ENCODE data around the gene ADARB2. TPM values are rescaled to one million over a fixed set of nuclear protein-coding genes. Genes with fewer than 3 reads are reported as not detected.

Gene ADARB2
- total RNA-seq, 2 experiments from 2014 or later, result 0.63 to 0.99 TPM

DNA sequence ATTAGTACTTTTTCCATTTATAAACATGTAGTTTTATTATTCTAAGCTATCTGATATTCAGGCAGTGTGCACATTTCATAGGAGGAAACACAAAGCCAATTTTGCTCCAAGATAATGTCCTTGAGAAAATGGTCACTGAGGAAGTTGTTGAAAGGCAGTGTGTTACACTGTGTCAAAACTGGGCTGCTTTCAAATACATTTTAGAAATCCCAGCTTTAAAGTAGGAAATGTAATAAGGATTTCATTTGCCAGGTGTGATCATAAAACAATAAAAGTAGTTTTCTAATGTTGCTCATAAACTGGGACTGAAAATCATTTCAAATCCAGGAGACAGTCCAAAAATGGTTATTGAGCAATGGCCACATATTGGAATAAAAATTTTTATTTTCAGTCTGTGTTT lies 601.1 kb downstream of the ADARB2 start:
- CTCF ChIA-PET, result interaction anchor here (1.6 kb wide), 1 partner anchor 26 kb away, joined by 4 read pairs; no protein-coding TSS in a partner anchor
- H3K27me3 Mint-ChIP-seq (ENCODE audit: low read depth), result peaks cover 25% of the 10 kb centered on the region
- no peak overlapping the region for H3K27ac Mint-ChIP-seq
- no peak for ATAC-seq
- POLR2A ChIA-PET, result no interaction called here
- peaks cover 20% of the 10 kb centered on the region for H3K36me3 Mint-ChIP-seq (ENCODE audit: low read depth)
- H3K9me3 Mint-ChIP-seq (ENCODE audit: insufficient read depth), result peaks cover 25% of the 10 kb centered on the region
- no peak for DNase-seq
- peaks cover 28% of the 10 kb centered on the region for H3K4me1 Mint-ChIP-seq (ENCODE audit: low read depth)
- H3K4me3 Mint-ChIP-seq, result no peak overlapping the region

- Mint-ChIP-seq H3K4me3 (no peak overlapping the region), H3K27me3 (ENCODE audit: low read depth) (peaks cover 15% of the 10 kb centered on the region), H3K27ac (no peak overlapping the region), H3K9me3 (ENCODE audit: insufficient read depth) (peaks cover 15% of the 10 kb centered on the region), H3K4me1 (ENCODE audit: low read depth) (peaks cover 28% of the 10 kb centered on the region), H3K36me3 (ENCODE audit: low read depth) (peaks cover 42% of the 10 kb centered on the region)
- ChIA-PET CTCF (interaction anchor here (1.5 kb wide), 1 partner anchor 24 kb away, joined by 3 read pairs; no protein-coding TSS in a partner anchor), POLR2A (no interaction called here)
- DNase-seq (peak; percentile 7), ATAC-seq (no peak)
Measured at GRCh38 chr10:1134156-1134555, 603.2 kb downstream of the ADARB2 start.

- H3K4me3 Mint-ChIP-seq, result no peak overlapping the region
- H3K27ac Mint-ChIP-seq, result peak overlapping the region; percentile 35
- peaks cover 46% of the 10 kb centered on the region for H3K36me3 Mint-ChIP-seq (ENCODE audit: low read depth)
- DNase-seq (peak; percentile 25), ATAC-seq (peak; percentile 49)
- peaks cover 9% of the 10 kb centered on the region for H3K27me3 Mint-ChIP-seq (ENCODE audit: low read depth)
- H3K9me3 Mint-ChIP-seq (ENCODE audit: insufficient read depth), result peaks cover 9% of the 10 kb centered on the region
- POLR2A ChIA-PET, result interaction anchor here (0.8 kb wide), 1 partner anchor 16 kb away, joined by 3 read pairs; no protein-coding TSS in a partner anchor
- H3K4me1 Mint-ChIP-seq (ENCODE audit: low read depth), result peaks cover 28% of the 10 kb centered on the region
- CTCF ChIA-PET, result interaction anchor here (1.5 kb wide), 1 partner anchor 23 kb away, joined by 3 read pairs; no protein-coding TSS in a partner anchor
Measured at GRCh38 chr10:1133495-1134045, 603.8 kb downstream of the ADARB2 start.

DNA sequence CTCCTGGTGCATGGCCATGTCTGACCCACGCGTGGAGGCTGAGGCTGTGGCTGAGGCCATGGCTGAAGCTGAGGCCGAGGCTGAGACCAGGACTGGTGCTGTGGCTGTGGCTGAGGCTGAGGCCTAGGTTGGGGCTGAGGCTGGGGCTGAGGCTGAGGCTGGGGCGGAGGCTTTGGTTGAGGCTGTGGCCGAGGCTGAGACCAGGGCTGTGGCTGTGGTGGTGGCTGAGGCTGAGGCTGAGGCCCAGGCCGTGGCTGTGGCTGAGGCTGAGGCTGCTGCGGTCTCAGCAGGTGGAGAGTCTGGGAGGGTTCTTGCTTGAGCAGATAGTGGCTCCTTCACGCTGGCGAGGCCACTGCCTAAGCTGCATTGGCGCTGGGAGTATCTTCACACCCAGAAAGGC lies 604.7 kb downstream of the ADARB2 start:
- H3K27ac Mint-ChIP-seq, result no peak overlapping the region
- ATAC-seq (peak; percentile 36), DNase-seq (peak; percentile 18)
- H3K27me3 Mint-ChIP-seq (ENCODE audit: low read depth), result peaks cover 4% of the 10 kb centered on the region
- peaks cover 4% of the 10 kb centered on the region for H3K9me3 Mint-ChIP-seq (ENCODE audit: insufficient read depth)
- POLR2A ChIA-PET, result interaction anchor here (0.8 kb wide), 1 partner anchor 17 kb away, joined by 3 read pairs; no protein-coding TSS in a partner anchor
- H3K36me3 Mint-ChIP-seq (ENCODE audit: low read depth), result peaks cover 47% of the 10 kb centered on the region
- CTCF ChIA-PET, result no interaction called here
- peaks cover 28% of the 10 kb centered on the region for H3K4me1 Mint-ChIP-seq (ENCODE audit: low read depth)
- no peak overlapping the region for H3K4me3 Mint-ChIP-seq

DNA sequence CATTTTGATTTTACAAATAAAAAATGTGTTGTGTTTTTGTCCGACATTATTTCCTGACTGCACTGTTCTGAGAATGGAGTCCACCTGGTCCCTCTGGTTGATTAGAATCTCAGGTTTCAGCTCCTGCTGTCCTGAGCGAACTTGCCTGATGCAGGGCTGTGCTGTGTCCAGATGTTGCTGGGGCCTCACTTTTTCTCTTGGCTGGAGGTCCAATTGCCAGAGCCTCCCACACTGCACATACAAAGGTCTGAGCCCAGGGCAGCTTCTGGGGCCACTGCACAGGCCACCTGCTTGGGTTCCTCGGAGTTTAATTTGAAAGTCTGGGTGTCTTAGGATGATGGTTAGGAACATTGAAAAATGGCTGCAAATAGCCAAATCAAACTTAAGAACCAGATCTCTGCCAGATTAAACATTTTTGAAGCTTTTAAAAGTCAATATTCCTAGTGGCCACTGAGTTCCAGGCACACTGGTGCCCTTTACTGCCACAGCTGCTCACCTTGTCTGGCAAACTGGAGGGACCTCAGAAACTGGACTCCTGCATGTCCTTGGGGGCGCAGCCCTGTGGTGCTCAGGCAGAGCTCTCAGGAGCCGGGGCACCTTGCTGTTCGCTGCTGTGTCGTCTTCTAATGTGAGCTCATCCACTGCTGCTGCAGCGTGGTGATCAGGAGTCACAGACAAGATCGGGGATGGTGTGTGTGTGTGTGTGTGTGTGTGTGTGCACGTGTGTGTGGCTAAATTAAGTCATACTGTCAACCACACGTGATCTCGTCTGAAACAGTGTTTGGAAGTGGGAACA lies 606.1 kb downstream of the ADARB2 start:
- no peak overlapping the region for H3K4me3 Mint-ChIP-seq
- peaks cover 4% of the 10 kb centered on the region for H3K27me3 Mint-ChIP-seq (ENCODE audit: low read depth)
- no peaks in the 10 kb centered on the region for H3K9me3 Mint-ChIP-seq (ENCODE audit: insufficient read depth)
- no peak for ATAC-seq
- ChIA-PET CTCF (interaction anchor here (1.1 kb wide), 1 partner anchor 20 kb away, joined by 3 read pairs; no protein-coding TSS in a partner anchor), POLR2A (interaction anchor here (0.6 kb wide), 1 partner anchor 19 kb away, joined by 3 read pairs; no protein-coding TSS in a partner anchor)
- peaks cover 56% of the 10 kb centered on the region for H3K36me3 Mint-ChIP-seq (ENCODE audit: low read depth)
- peaks cover 28% of the 10 kb centered on the region for H3K4me1 Mint-ChIP-seq (ENCODE audit: low read depth)
- DNase-seq, result peak; percentile 3
- no peak overlapping the region for H3K27ac Mint-ChIP-seq

- H3K4me1 Mint-ChIP-seq (ENCODE audit: low read depth), result peaks cover 28% of the 10 kb centered on the region
- DNase-seq (peak; percentile 16), ATAC-seq (no peak)
- H3K9me3 Mint-ChIP-seq (ENCODE audit: insufficient read depth), result no peaks in the 10 kb centered on the region
- peaks cover under 1% of the 10 kb centered on the region for H3K27me3 Mint-ChIP-seq (ENCODE audit: low read depth)
- H3K36me3 Mint-ChIP-seq (ENCODE audit: low read depth), result peaks cover 62% of the 10 kb centered on the region
- H3K4me3 Mint-ChIP-seq, result no peak overlapping the region
- no peak overlapping the region for H3K27ac Mint-ChIP-seq
- CTCF ChIA-PET, result interaction anchor here (1.1 kb wide), 1 partner anchor 19 kb away, joined by 3 read pairs; no protein-coding TSS in a partner anchor
- POLR2A ChIA-PET, result interaction anchor here (0.6 kb wide), 1 partner anchor 16 kb away, joined by 3 read pairs; no protein-coding TSS in a partner anchor
Measured at GRCh38 chr10:1130226-1130625, 607.1 kb downstream of the ADARB2 start.

DNA sequence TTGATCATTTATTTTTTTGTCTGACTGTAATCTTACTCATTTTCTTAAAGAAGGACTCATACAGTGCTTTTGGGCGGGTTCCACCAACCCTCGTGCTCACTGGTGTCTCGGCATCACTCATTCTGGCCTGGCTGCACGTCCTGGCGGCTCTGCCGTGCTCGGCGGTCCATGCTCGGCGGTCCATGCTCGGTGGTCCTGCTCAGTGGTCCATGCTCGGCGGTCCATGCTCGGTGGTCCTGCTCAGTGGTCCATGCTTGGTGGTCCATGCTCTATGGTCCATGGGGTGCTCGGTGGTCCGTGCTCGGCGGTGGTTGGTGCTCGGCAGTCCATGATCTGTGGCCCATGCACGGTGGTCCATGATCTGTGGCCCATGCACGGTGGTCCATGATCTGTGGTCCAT lies 608.7 kb downstream of the ADARB2 start:
- peak; percentile 3 for DNase-seq
- CTCF ChIA-PET, result no interaction called here
- peaks cover 74% of the 10 kb centered on the region for H3K36me3 Mint-ChIP-seq (ENCODE audit: low read depth)
- peaks cover 23% of the 10 kb centered on the region for H3K4me1 Mint-ChIP-seq (ENCODE audit: low read depth)
- no peaks in the 10 kb centered on the region for H3K27me3 Mint-ChIP-seq (ENCODE audit: low read depth)
- H3K9me3 Mint-ChIP-seq (ENCODE audit: insufficient read depth), result no peaks in the 10 kb centered on the region
- H3K27ac Mint-ChIP-seq, result no peak overlapping the region
- POLR2A ChIA-PET, result no interaction called here
- no peak overlapping the region for H3K4me3 Mint-ChIP-seq
- ATAC-seq, result no peak

DNA sequence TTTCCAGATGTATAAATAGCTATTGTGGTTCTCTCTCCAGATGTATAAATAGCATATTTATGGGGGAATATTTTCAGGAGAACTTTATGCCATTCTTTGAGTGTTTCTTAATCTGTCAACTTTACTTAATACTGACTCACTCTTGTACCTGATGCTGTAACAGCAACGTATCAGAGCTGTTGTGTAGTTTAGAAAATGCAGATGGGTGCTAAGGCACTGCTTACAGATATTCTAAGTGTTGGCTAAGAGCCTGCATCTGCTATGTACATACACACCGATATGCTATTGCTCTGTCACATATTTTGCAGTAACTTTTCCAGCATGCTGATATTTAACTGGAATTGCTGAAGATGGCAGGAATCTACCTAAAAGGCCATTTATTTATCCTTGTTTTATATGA lies 609.2 kb downstream of the ADARB2 start:
- no peaks in the 10 kb centered on the region for H3K27me3 Mint-ChIP-seq (ENCODE audit: low read depth)
- peaks cover 77% of the 10 kb centered on the region for H3K36me3 Mint-ChIP-seq (ENCODE audit: low read depth)
- no peaks in the 10 kb centered on the region for H3K9me3 Mint-ChIP-seq (ENCODE audit: insufficient read depth)
- ChIA-PET POLR2A (no interaction called here), CTCF (no interaction called here)
- peaks cover 24% of the 10 kb centered on the region for H3K4me1 Mint-ChIP-seq (ENCODE audit: low read depth)
- DNase-seq, result peak; percentile 10
- H3K4me3 Mint-ChIP-seq, result no peak overlapping the region
- no peak for ATAC-seq
- no peak overlapping the region for H3K27ac Mint-ChIP-seq

DNA sequence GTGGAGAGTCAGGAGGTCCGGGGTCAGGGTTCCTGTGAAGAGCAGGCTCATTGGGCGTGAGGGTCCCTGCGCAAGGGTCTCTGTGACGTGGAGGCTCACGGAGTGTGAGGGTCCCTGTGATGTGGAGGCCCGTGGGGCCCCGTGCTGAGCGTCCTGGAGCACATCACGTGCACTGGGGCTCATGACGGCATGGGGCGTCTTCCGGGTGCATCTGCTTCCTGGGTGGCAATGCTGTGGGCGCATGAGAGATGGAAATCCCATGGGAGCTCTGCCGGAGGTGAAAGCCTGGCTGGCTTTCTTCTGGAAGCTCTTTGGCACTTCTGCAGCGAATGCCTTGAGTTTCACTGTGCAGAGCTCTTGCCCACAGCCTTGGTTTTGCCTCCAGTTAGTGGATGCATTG lies 609.7 kb downstream of the ADARB2 start:
- ATAC-seq, result no peak
- H3K27me3 Mint-ChIP-seq (ENCODE audit: low read depth), result no peaks in the 10 kb centered on the region
- H3K4me1 Mint-ChIP-seq (ENCODE audit: low read depth), result peaks cover 22% of the 10 kb centered on the region
- peaks cover 75% of the 10 kb centered on the region for H3K36me3 Mint-ChIP-seq (ENCODE audit: low read depth)
- peak; percentile 16 for DNase-seq
- no peak overlapping the region for H3K27ac Mint-ChIP-seq
- no peaks in the 10 kb centered on the region for H3K9me3 Mint-ChIP-seq (ENCODE audit: insufficient read depth)
- CTCF ChIA-PET, result no interaction called here
- POLR2A ChIA-PET, result no interaction called here
- H3K4me3 Mint-ChIP-seq, result no peak overlapping the region
